GM12891 (cell line): ENCODE measurements around the gene CSAD. TPM values are rescaled to one million over a fixed set of nuclear protein-coding genes. Genes with fewer than 3 reads are reported as not detected.
A peak's percentile ranks its signal among the peaks of the same experiment; 100 is the strongest.

Experiments
- DNase-seq: peaks from one replicate; pipeline ENCODE4 v3.0.0; 2011; ENCODE audit warnings: low spot score; ENCODE audit not compliant: insufficient read length
- FAIRE-seq: peaks from 2 replicates; lab custom pipeline; 2011; peaks lifted over from hg19 to GRCh38; lab: Jason Lieb, UNC
- PAX5 ChIP-seq: IDR thresholded peaks from 2 replicates; pipeline ENCODE4 v1.6.1; 2011; ENCODE audit warnings: low read length, moderate library complexity, mild to moderate bottlenecking; ENCODE audit not compliant: insufficient read depth, severe bottlenecking
- POLR2A ChIP-seq: IDR thresholded peaks from 2 replicates; pipeline ENCODE4 v1.6.1; 2011; ENCODE audit warnings: low read depth, low read length, control low read depth
- POLR2AphosphoS5 ChIP-seq: IDR thresholded peaks from 2 replicates; pipeline ENCODE4 v1.6.1; 2011; ENCODE audit warnings: low read depth, low read length, control low read depth
- POU2F2 ChIP-seq: IDR thresholded peaks from 2 replicates; pipeline ENCODE4 v1.6.1; 2011; ENCODE audit warnings: low read depth, mild to moderate bottlenecking, control low read depth, low read length, moderate library complexity
- SPI1 ChIP-seq: IDR thresholded peaks from 2 replicates; pipeline ENCODE4 v1.6.1; 2011; ENCODE audit warnings: low read depth, low read length, control low read depth
- TAF1 ChIP-seq: IDR thresholded peaks from 2 replicates; pipeline ENCODE4 v1.6.1; 2011; ENCODE audit warnings: low read depth, low read length, control low read depth
- polyA plus RNA-seq: library from polyadenylated mRNA; unstranded; fragments of >200 nt; gene quantifications from one replicate; pipeline ENCODE4 v1.2.1, GENCODE V29; 2012; ENCODE audit warnings: low read depth, missing spikeins, inconsistent platforms; ENCODE audit not compliant: missing spikeins

The CSAD gene, protein sequence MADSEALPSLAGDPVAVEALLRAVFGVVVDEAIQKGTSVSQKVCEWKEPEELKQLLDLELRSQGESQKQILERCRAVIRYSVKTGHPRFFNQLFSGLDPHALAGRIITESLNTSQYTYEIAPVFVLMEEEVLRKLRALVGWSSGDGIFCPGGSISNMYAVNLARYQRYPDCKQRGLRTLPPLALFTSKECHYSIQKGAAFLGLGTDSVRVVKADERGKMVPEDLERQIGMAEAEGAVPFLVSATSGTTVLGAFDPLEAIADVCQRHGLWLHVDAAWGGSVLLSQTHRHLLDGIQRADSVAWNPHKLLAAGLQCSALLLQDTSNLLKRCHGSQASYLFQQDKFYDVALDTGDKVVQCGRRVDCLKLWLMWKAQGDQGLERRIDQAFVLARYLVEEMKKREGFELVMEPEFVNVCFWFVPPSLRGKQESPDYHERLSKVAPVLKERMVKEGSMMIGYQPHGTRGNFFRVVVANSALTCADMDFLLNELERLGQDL
- polyA plus RNA-seq = 8.6 TPM

DNA sequence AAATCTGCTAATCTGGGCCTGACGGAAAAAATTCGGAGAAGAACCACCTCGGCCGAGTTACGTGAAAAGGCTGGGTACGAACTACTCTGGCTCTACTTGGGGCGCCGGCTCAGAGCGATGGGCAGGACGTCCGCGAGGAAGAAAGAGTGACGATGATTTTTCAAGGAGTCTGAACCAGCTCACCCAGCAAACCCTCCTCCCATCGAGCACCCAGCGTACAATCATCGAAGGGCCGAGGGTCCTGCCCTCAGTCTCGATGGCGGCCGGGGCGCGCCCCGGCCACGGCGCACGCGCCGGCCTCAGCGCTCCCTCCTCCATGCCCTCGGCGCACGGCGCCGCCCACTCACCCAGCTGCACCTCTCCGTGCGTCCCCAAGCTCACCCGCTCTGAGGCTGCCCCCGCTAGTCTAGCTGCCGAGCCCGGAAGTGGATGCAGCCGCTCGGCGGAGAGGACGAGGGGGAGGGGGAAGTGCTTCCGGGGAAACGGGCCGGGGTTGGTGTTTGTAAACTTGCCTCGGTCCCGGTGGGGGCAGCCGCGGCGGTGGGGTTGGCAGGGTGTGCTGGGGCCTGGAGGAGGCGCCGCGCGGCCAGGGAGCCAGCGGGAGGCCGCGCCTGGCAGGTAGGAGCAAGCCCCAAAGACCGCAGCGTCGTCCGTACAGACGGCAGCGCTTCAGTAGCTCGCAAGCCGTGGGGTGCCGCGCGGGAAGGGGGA is at the start of gene CSAD, which contains the start of gene ZNF740:
TSS of gene CSAD (minus strand) at position 706 of the 711 bp plus-strand sequence. CDS start 7,455 bp downstream, outside the sequence.
TSS of gene ZNF740 (plus strand) at position 503 of the 711 bp plus-strand sequence. CDS start 1,262 bp downstream, outside the sequence.
- DNase-seq (peak; percentile 99), FAIRE-seq (peak; percentile 98)
- TF ChIP-seq POLR2AphosphoS5 (peak; percentile 61), SPI1 (peak; percentile 49), PAX5 (peak; percentile 15), POU2F2 (peak; percentile 31; the same call in 1 of the 2 replicates), POLR2A (peak; percentile 93), TAF1 (peak; percentile 68; the same call in 1 of the 2 replicates)

DNA sequence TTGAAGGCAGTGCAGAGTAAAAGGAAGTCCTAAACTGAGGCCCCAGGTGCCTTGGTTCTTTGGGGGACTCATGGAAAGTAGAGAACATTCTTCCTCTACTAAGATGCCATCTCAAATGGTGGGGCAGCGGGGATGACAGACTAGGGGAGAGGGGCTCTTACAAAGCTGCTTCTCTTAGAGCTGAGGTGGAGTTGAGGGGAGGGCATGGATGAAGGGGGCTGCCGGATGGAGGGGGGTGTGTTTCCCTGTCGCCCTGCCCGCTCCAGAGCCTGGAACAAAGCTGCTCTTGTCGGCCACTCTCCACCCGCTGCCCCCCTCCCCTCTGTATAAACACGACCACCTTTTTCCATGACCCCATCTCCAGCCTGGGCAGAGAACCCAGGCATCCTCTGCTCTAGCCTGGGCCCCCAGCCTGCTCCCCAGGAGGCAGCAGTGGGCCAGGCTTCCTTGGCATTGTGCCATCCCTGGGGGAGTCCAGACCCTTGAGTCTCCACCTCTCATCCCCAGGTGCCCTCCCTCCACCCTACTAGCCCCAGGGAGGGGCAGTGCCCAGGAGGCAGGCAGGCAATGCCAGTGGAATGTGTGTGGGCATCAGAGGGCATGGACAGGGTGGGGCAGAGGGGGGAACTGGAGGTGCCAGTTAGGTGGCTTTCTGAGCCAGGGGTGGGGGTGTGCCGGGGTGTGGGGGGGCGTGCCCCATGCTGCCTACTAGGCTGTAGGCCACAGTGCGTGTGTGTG is 49.6 kb upstream of the CSAD start:
- TF ChIP-seq POU2F2 = no peak
- no peak for FAIRE-seq
- no peak for DNase-seq

DNA sequence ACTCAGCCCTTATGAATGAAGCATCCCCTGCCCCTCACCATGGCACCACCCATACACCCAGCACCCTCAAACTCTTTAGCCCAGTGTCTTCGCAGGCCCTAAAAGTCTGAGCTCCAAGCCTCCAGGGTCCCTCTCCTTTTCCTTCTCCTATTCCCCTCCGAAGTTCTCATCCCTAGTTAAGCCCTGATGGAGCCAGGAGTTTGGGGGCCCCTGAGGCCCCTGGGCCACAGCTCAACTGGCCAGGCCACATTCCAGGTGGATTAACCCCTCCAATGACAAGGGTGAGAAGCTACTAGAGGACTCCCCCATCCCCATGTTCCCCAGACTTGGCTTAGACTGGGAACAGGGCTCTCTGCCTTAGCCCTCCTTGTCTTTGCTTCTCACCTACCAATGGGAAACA is 48.7 kb upstream of the CSAD start:
- DNase-seq (no peak), FAIRE-seq (no peak)
- no peak for TF ChIP-seq POU2F2
- TF ChIP-seq SPI1 = no peak
- no peak for TF ChIP-seq POLR2AphosphoS5
- no peak for TF ChIP-seq POLR2A
- no peak for TF ChIP-seq TAF1
- TF ChIP-seq PAX5 = no peak

DNA sequence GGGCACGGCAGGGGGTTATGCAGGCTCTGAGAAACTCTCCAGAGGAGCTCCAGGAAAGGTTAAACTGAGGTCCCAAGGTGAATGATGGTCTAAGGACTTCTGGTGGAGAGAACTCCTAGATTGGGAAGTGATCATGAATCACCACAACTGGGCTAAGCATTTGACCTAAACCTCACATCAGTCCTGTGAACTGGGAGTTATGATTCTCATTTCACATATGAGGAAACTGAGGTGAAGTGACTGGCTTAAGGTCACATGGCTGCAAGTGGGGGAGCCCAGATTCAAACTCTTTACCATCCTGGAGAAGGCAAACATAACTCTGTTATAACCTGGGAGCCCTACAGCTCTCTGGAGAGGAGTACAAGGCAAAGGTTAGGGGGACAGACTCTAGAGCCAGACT is 47.1 kb upstream of the CSAD start:
- TF ChIP-seq SPI1 (no peak), POLR2A (no peak), TAF1 (no peak), POLR2AphosphoS5 (no peak), PAX5 (no peak)
- FAIRE-seq = no peak
- DNase-seq = no peak

DNA sequence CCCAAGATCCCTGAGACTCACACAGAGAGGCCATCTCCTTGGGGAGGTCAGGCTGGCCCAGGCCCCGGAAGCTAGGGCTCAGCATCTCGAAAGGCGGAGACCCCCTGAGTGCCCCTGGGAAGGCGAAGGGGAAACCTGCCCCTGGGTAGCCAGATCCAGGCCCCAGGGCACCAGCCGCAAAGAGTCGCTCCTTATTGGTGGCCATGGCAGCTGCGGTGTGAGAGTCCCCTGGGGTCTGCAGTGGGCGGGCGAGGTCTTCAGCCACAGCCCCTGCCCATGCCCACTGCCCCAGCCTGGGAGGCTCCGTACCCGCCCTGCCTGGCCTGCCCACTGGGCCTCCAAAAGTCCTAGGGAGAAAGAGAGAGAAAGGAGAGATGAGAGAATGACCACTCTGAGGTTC is 46.6 kb upstream of the CSAD start:
- FAIRE-seq (no peak), DNase-seq (no peak)
- TF ChIP-seq POLR2AphosphoS5 = no peak
- TF ChIP-seq SPI1 = no peak
- no peak for TF ChIP-seq POLR2A
- TF ChIP-seq PAX5 = no peak
- TF ChIP-seq POU2F2 = no peak
- TF ChIP-seq TAF1 = no peak

DNA sequence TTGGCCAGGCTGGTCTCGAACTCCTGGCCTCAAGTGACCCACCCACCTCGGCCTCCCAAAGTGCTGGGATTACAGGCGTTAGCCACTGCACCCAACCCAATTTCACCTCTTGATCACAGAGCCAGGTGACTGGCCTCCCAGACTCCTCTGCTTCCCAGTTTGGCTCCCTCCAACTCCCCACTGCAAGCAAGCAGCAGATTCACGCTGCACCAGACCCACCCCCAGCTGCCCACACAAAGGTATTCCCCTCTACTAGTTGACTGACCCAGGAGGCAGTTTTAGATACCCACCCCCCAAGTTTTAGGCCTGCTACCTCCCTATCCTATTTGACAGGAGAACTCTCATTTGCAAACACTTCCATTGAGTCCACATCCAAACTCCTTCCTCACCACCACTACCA is 46.1 kb upstream of the CSAD start:
- FAIRE-seq = no peak
- no peak for DNase-seq
- no peak for TF ChIP-seq PAX5
- TF ChIP-seq TAF1 = no peak
- no peak for TF ChIP-seq SPI1
- TF ChIP-seq POLR2A = no peak

DNA sequence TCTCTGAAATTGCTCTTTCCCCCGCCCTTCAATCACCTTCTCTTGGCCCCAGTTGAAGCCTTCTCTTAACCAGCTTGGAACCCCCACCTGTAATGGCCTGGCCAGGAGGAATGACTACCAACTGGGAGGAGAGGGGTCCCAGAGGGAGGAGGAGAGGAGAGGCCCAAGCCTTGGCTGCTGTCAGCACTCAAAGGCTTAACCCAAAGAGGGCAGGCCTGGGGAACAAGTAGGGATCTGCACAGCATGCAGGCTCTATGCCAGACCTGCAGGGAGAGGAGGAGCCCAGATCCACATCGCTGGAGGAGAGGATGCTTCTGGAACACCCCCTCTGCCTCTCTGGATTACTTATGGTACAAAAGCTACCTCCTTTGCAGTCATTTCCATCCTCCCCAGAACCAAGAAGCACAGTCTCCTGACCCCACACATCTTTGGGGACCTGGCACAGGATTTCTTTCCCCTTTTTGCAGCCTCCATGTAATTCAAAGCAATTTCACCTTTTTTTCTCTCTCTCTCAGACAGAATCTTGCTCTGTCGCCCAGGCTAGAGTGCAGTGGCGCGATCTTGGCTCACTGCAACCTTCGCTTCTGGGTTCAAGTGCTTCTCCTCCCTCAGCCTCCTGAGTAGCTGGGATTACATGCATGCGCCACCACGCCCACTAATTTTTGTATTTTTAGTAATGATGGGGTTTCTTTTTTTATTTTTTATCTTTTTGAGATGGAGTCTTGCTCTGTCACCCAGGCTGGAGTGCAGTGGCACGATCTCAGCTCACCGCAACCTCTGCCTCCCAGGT is 45.1 kb upstream of the CSAD start:
- FAIRE-seq (no peak), DNase-seq (no peak)
- TF ChIP-seq PAX5 (no peak), POU2F2 (no peak), POLR2AphosphoS5 (no peak), POLR2A (no peak), SPI1 (no peak), TAF1 (no peak)

DNA sequence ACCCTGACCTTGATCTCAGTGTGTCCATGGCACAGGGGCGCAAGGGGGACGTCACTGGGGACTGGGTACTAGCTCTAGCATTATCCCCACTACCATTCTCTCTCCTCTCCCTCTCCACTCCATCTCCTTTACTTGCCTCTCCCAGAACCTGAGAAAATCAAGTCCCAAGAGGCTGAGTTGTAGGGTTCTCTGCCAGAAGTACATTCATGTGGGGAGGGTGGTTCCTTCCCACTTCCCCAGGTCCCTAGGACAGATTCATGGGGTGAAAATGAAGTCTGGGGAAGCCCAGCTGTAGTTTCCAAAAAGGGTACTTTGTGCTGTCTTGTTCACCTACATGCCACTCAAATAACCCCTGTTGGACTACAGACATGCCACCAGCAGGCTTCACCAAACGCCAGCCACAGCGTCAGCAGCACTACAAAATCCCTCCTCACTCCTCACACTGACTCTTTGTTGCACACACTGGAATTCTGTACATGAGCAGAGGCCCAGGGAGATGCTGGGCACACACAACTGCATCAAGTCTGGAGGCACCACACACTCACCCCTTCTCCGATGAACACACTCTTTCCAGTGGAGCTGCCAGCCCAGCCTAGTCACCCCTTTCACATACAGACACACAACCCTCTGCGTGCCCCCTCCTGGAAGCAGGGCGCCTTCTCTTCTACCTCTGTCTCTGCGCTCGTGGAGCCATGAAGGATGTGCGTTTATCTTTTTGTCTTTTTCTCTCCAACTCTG is 44.3 kb upstream of the CSAD start:
- no peak for DNase-seq
- no peak for TF ChIP-seq TAF1
- TF ChIP-seq POU2F2 = no peak
- TF ChIP-seq PAX5 = no peak
- TF ChIP-seq POLR2AphosphoS5 = no peak
- TF ChIP-seq POLR2A = no peak
- no peak for TF ChIP-seq SPI1
- FAIRE-seq = no peak

DNA sequence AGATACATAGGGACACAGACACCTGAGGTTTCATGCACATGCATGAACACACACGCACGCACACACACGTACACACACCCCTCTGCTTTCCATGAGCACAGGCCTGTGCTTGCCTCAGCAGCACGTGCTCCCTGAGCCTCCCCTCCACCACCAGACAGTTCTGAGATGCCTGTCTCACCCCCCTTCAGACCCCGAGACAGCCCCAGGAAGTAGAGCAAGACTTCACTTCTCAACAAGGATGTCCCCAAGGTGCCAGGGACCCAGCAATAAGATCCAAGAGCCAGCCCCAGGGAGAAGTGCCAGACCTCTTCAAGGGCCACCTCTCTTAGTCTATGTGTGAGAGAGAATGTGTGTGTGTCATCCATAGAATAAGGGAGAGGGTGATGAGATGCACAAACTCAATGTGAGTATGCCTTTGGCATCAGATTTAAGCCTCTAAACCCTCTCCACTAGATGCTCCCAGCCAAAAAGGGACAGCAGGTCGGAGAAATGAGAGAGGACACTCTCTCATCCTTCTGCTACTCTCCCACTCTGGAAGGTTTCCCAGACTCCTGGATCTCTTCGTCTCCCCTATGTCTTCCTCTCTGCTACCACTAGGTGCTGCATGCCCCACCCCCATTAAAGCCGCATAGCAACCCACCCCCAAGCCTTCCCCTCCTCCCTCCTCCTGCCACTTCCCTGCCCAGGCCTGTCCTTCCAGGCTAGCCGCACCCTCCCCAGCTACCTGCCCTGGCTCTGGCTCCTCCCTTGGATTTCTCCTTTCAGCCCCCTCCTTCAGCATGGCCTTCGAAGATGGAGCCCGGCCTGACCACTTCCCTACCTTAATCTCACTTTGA is 43.6 kb upstream of the CSAD start:
- FAIRE-seq = no peak
- no peak for DNase-seq
- TF ChIP-seq POLR2AphosphoS5 = no peak
- TF ChIP-seq PAX5 = no peak
- no peak for TF ChIP-seq POU2F2
- no peak for TF ChIP-seq POLR2A
- no peak for TF ChIP-seq SPI1
- TF ChIP-seq TAF1 = no peak
